WTC11 (cell line): Measurements from ENCODE around the gene ADAMTS2. TPM values are rescaled to one million over a fixed set of nuclear protein-coding genes. Genes with fewer than 3 reads are reported as not detected.

Experiments used
- ATAC-seq: fragments of 200-7000 bp; cut with Tn5 transposase; 2 replicates; pipeline ENCODE4 v1.10.0; 2021; ENCODE audit warnings: mild to moderate bottlenecking, moderate library complexity
- CTCF ChIA-PET: fragments of 300-600 bp; sonication (Branson Sonifier 250); formaldehyde crosslinking; loops from one replicate; lab custom pipeline; 2021; ENCODE audit warnings: antibody characterized with exemption; lab: Charles Lee
- POLR2A ChIA-PET: fragments of 350-600 bp; sonication (Branson Sonifier 250); formaldehyde crosslinking; loops from one replicate; lab custom pipeline; 2021; ENCODE audit warnings: antibody characterized with exemption; lab: Charles Lee
- DNase-seq: peaks from one replicate; pipeline ENCODE4 v3.0.0; 2021; ENCODE audit warnings: low spot score
- H3K27ac Mint-ChIP-seq: 2 replicates; pipeline ENCODE4 v1.8.0; 2021; ENCODE audit warnings: mixed read lengths
- H3K27me3 Mint-ChIP-seq: 2 replicates; pipeline ENCODE4 v1.8.0; 2021; ENCODE audit warnings: low read depth, mild to moderate bottlenecking, moderate library complexity, mixed read lengths
- H3K36me3 Mint-ChIP-seq: 2 replicates; pipeline ENCODE4 v1.8.0; 2021; ENCODE audit warnings: mixed read lengths
- H3K4me1 Mint-ChIP-seq: 2 replicates; pipeline ENCODE4 v1.8.0; 2022; ENCODE audit warnings: mixed read lengths
- H3K4me3 Mint-ChIP-seq: 2 replicates; pipeline ENCODE4 v1.8.0; 2021; ENCODE audit warnings: mild to moderate bottlenecking, moderate library complexity, mixed read lengths
- H3K9me3 Mint-ChIP-seq: 2 replicates; pipeline ENCODE4 v1.8.0; 2021; ENCODE audit warnings: mixed read lengths
- AR ChIP-seq: fragments of 250-450 bp; sonication (Bioruptor Pico); IDR thresholded peaks from 2 replicates; pipeline ENCODE4 v1.9.0; 2021; ENCODE audit warnings: mild to moderate bottlenecking
- ARID4B ChIP-seq: sonication (generic); formaldehyde crosslinking; IDR thresholded peaks from 2 replicates; pipeline ENCODE4 v1.8.0; 2023; ENCODE audit warnings: missing genetic modification reagents, mild to moderate bottlenecking, borderline replicate concordance
- ATF1 ChIP-seq: sonication (generic); formaldehyde crosslinking; IDR thresholded peaks from 2 replicates; pipeline ENCODE4 v1.8.1; 2023; ENCODE audit warnings: mild to moderate bottlenecking, moderate library complexity, missing genetic modification reagents
- ATF2 ChIP-seq: sonication (generic); formaldehyde crosslinking; IDR thresholded peaks from 2 replicates; pipeline ENCODE4 v1.8.1; 2022; ENCODE audit warnings: low read depth, missing genetic modification reagents, borderline replicate concordance
- CREM ChIP-seq: sonication (generic); formaldehyde crosslinking; IDR thresholded peaks from 2 replicates; pipeline ENCODE4 v1.8.1; 2022; ENCODE audit warnings: mild to moderate bottlenecking, missing genetic modification reagents, moderate library complexity
- FOXP1 ChIP-seq: sonication (generic); formaldehyde crosslinking; IDR thresholded peaks from 2 replicates; pipeline ENCODE4 v1.8.0; 2022; ENCODE audit warnings: missing genetic modification reagents, mild to moderate bottlenecking, moderate library complexity, borderline replicate concordance
- MXD4 ChIP-seq: fragments of 250-450 bp; sonication (Bioruptor Pico); IDR thresholded peaks from 2 replicates; pipeline ENCODE4 v1.8.0; 2021; ENCODE audit warnings: mild to moderate bottlenecking, moderate library complexity, borderline replicate concordance
- MYBL2 ChIP-seq: sonication (generic); formaldehyde crosslinking; IDR thresholded peaks from 2 replicates; pipeline ENCODE4 v1.8.1; 2023; ENCODE audit warnings: mild to moderate bottlenecking, moderate library complexity, missing genetic modification reagents
- NR3C1 ChIP-seq: sonication (generic); formaldehyde crosslinking; conservative IDR thresholded peaks from 2 replicates; pipeline ENCODE4 v1.8.1; 2023; ENCODE audit warnings: low read depth, mild to moderate bottlenecking, missing genetic modification reagents
- PREB ChIP-seq: sonication (generic); formaldehyde crosslinking; IDR thresholded peaks from 2 replicates; pipeline ENCODE4 v1.8.1; 2022; ENCODE audit warnings: mild to moderate bottlenecking, missing genetic modification reagents, moderate library complexity, borderline replicate concordance
- RELA ChIP-seq: sonication (generic); formaldehyde crosslinking; IDR thresholded peaks from 2 replicates; pipeline ENCODE4 v1.8.1; 2022; ENCODE audit warnings: missing genetic modification reagents, mild to moderate bottlenecking, borderline replicate concordance
- SMAD4 ChIP-seq: sonication (generic); formaldehyde crosslinking; IDR thresholded peaks from 2 replicates; pipeline ENCODE4 v1.8.0; 2022; ENCODE audit warnings: mild to moderate bottlenecking, missing genetic modification reagents
- SP1 ChIP-seq: sonication (generic); formaldehyde crosslinking; conservative IDR thresholded peaks from 2 replicates; pipeline ENCODE4 v1.8.1; 2022; ENCODE audit warnings: missing genetic modification reagents
- USF1 ChIP-seq: sonication (generic); formaldehyde crosslinking; IDR thresholded peaks from 2 replicates; pipeline ENCODE4 v1.8.0; 2022; ENCODE audit warnings: mild to moderate bottlenecking, missing genetic modification reagents
- total RNA-seq: library from RNA; stranded (reverse); gene quantifications from 3 replicates; pipeline ENCODE4 v1.2.3, GENCODE V29; 2021

Gene ADAMTS2
- total RNA-seq, 1 experiment from 2014 or later, result 11.2 TPM

GRCh38 chr5:179275941-179276837 is 69.1 kb downstream of the ADAMTS2 start:
- ATAC-seq, result no peak
- Mint-ChIP-seq H3K4me1 (0 out of 2 replicates have a peak, but pooled peaks cover 8% of the 10 kb centered on the region), H3K27me3 (no peaks in the 10 kb centered on the region), H3K36me3 (no peaks in the 10 kb centered on the region), H3K4me3 (no peak overlapping the region), H3K9me3 (no peaks in the 10 kb centered on the region), H3K27ac (no peak overlapping the region)
- no peak for DNase-seq
- TF ChIP-seq CREM (CRISPR knock-in tag), result no peak
- TF ChIP-seq PREB (CRISPR knock-in tag), result no peak
- no peak for TF ChIP-seq FOXP1
- no peak for TF ChIP-seq MXD4 (CRISPR knock-in tag)
- TF ChIP-seq USF1, result no peak
- no peak for TF ChIP-seq ARID4B
- no peak for TF ChIP-seq NR3C1 (CRISPR knock-in tag)
- TF ChIP-seq SP1 (CRISPR knock-in tag), result no peak
- TF ChIP-seq AR (CRISPR knock-in tag), result no peak
- TF ChIP-seq MYBL2 (CRISPR knock-in tag), result no peak
- TF ChIP-seq ATF2 (CRISPR knock-in tag), result no peak
- TF ChIP-seq RELA (CRISPR knock-in tag), result no peak
- TF ChIP-seq SMAD4, result no peak
- TF ChIP-seq ATF1, result no peak
- ChIA-PET CTCF (interaction anchor here (1.0 to 2.6 kb wide), 4 partner anchors 10 to 88 kb away, joined by 3 to 9 read pairs (median 6); no protein-coding TSS in a partner anchor), POLR2A (no interaction called here)
